ENCODE results near the gene VRK3. TPM values are rescaled to one million over a fixed set of nuclear protein-coding genes. Genes with fewer than 3 reads are reported as not detected.

Gene VRK3
- total RNA-seq, 1 donor from 2014 or later: 60.8 TPM

DNA sequence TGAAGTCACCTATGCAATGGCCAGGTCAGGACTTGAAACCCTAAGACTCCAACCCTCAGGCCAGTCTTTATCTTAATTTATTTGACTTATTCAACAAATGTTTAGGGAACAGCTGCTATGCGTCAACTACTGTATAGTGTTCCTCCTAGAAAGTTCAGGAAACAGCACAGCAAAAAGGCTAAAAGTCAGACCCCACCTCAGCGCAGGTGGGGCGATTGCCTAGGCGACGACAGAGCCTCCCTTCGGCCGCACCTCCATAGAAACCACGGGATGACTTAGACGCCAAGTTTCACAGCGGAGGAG, 502 bp downstream of the VRK3 start:
- DNase-seq (ENCODE audit: low spot score): no peak
- Mint-ChIP-seq H3K27me3 (ENCODE audit: low read depth) (no peaks in the 10 kb centered on the region), H3K9me3 (peaks cover 9% of the 10 kb centered on the region), H3K4me3 (ENCODE audit: low read depth) (peak overlapping the region; percentile 91), H3K36me3 (ENCODE audit: low read depth) (peaks cover 28% of the 10 kb centered on the region), H3K4me1 (ENCODE audit: low read depth) (peaks cover 32% of the 10 kb centered on the region), H3K27ac (peak overlapping the region; percentile 96)
- intact Hi-C loops (cut with micrococcal nuclease): loop anchor here (1.0 to 2.0 kb wide), 4 partner anchors 20 to 383 kb away; partner anchors contain the start of genes AKT1S1 and TBC1D17

DNA sequence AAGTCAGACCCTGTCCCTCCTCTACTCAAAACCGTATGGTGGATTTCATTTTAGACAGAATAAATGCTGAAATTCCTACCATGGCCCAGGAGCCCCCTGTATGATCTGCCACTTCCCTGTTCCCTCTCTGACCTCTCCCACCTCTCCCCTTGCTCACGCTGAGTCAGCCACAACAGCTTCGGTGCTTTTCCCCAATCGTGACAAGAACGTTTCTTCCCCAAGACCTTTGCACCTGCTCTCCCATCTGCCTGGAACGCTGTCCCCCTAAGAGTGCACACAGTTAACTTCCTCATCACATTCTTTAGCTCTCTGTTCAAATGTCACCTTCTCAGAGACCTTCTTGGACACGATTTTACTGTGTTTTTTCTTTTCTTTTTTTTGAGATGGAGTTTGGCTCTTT, 2.3 kb downstream of the VRK3 start:
- no peak overlapping the region for H3K4me3 Mint-ChIP-seq (ENCODE audit: low read depth)
- H3K9me3 Mint-ChIP-seq: peaks cover 9% of the 10 kb centered on the region
- H3K36me3 Mint-ChIP-seq (ENCODE audit: low read depth): peaks cover 33% of the 10 kb centered on the region
- H3K27ac Mint-ChIP-seq: no peak overlapping the region
- DNase-seq (ENCODE audit: low spot score): no peak
- intact Hi-C loops (cut with micrococcal nuclease): no loop called here
- no peaks in the 10 kb centered on the region for H3K27me3 Mint-ChIP-seq (ENCODE audit: low read depth)
- peaks cover 30% of the 10 kb centered on the region for H3K4me1 Mint-ChIP-seq (ENCODE audit: low read depth)

GRCh38 chr19:50020481-50020880, 4.7 kb downstream of the VRK3 start:
- no peak for DNase-seq (ENCODE audit: low spot score)
- H3K27me3 Mint-ChIP-seq (ENCODE audit: low read depth): no peaks in the 10 kb centered on the region
- intact Hi-C loops (cut with micrococcal nuclease): no loop called here
- H3K9me3 Mint-ChIP-seq: no peaks in the 10 kb centered on the region
- H3K4me1 Mint-ChIP-seq (ENCODE audit: low read depth): peaks cover 20% of the 10 kb centered on the region
- H3K36me3 Mint-ChIP-seq (ENCODE audit: low read depth): peaks cover 38% of the 10 kb centered on the region
- H3K4me3 Mint-ChIP-seq (ENCODE audit: low read depth): no peak overlapping the region
- peak overlapping the region; percentile 5 for H3K27ac Mint-ChIP-seq

DNA sequence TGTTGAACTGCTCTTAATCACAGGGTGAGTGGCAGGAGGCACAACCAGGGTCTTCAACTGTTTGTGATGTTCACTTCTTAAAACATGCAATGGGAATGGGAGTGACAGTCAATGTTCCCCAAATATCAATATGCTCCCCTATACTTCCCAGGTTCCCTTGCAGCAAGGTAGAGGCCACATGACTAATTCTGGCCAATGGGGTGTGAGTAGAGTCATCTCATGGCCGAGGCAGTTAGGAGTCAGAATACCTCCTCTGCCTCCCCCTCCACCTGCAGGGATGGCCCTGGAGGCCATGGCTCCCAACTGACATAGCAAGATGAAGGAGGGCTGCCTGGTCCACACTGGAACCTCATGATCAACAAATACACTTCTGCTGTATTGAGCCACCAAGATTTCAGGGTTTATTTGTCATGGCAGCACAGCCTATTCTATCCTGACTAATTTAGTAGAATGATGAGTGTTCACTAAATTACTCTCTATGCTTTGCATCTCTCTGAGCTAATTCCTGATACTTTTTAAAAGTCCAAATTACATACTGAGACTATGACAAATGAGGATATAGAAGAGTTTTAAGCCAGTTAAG, 8.9 kb downstream of the VRK3 start:
- intact Hi-C loops (cut with micrococcal nuclease): no loop called here
- no peaks in the 10 kb centered on the region for H3K27me3 Mint-ChIP-seq (ENCODE audit: low read depth)
- peaks cover 65% of the 10 kb centered on the region for H3K36me3 Mint-ChIP-seq (ENCODE audit: low read depth)
- H3K4me1 Mint-ChIP-seq (ENCODE audit: low read depth): peaks cover 7% of the 10 kb centered on the region
- no peak for DNase-seq (ENCODE audit: low spot score)
- H3K27ac Mint-ChIP-seq: no peak overlapping the region
- no peak overlapping the region for H3K4me3 Mint-ChIP-seq (ENCODE audit: low read depth)
- H3K9me3 Mint-ChIP-seq: no peaks in the 10 kb centered on the region

GRCh38 chr19:50008532-50008931, 16.6 kb downstream of the VRK3 start:
- Mint-ChIP-seq H3K27me3 (ENCODE audit: low read depth) (no peaks in the 10 kb centered on the region), H3K9me3 (no peaks in the 10 kb centered on the region), H3K4me1 (ENCODE audit: low read depth) (peaks cover 19% of the 10 kb centered on the region), H3K4me3 (ENCODE audit: low read depth) (no peak overlapping the region), H3K27ac (no peak overlapping the region), H3K36me3 (ENCODE audit: low read depth) (peaks cover 68% of the 10 kb centered on the region)
- no peak for DNase-seq (ENCODE audit: low spot score)
- intact Hi-C loops (cut with micrococcal nuclease): no loop called here

DNA sequence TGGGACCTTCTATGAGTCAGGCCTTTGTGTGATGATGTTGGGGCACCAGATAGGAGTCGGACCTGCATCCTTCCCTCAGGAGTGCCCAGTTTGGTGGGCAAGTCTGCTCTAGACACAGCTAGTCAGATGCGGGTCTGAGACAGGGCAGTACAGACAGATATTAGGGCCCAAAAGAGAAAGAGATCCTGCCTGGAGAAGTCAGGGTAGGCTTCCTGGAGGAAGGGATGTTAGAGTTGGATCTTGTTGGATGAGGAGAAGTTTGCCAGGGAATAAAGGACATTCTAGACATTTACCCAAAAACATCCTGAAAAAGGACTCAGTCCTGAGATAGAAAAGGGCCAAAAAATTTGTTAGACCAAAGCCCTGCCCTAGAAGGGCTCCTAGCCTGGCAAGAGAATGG, 17.2 kb downstream of the VRK3 start:
- DNase-seq (ENCODE audit: low spot score): no peak
- no peaks in the 10 kb centered on the region for H3K27me3 Mint-ChIP-seq (ENCODE audit: low read depth)
- peaks cover 23% of the 10 kb centered on the region for H3K4me1 Mint-ChIP-seq (ENCODE audit: low read depth)
- H3K27ac Mint-ChIP-seq: no peak overlapping the region
- H3K36me3 Mint-ChIP-seq (ENCODE audit: low read depth): peaks cover 69% of the 10 kb centered on the region
- intact Hi-C loops (cut with micrococcal nuclease): no loop called here
- no peaks in the 10 kb centered on the region for H3K9me3 Mint-ChIP-seq
- H3K4me3 Mint-ChIP-seq (ENCODE audit: low read depth): no peak overlapping the region

DNA sequence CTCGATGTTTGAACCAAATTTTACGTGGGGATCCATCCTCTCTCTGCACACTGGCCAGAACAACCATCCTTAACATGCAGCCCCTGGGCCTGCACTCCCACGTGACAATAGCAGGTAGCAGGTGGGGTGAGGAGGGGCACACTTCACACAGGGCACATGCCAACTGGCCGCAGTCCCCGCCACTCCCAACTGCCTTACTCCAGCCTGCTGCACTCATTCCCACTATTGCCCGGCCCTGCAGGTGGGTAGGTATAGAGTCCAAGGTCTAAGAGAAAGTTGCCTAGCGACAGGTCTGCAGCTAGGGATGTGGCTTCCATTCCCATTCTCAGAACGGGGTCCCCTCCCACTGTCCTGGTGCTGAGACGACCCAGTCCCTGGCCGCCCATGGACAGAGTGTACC, 18.0 kb downstream of the VRK3 start:
- no peaks in the 10 kb centered on the region for H3K27me3 Mint-ChIP-seq (ENCODE audit: low read depth)
- no peak for DNase-seq (ENCODE audit: low spot score)

GRCh38 chr19:50005428-50005827, 19.7 kb downstream of the VRK3 start:
- Mint-ChIP-seq H3K27ac (no peak overlapping the region), H3K4me3 (ENCODE audit: low read depth) (no peak overlapping the region)
- DNase-seq (ENCODE audit: low spot score): no peak

More for the DNA sequence above, 18.0 kb downstream of the VRK3 start:
- Mint-ChIP-seq H3K36me3 (ENCODE audit: low read depth) (peaks cover 72% of the 10 kb centered on the region), H3K4me1 (ENCODE audit: low read depth) (peaks cover 23% of the 10 kb centered on the region), H3K9me3 (no peaks in the 10 kb centered on the region), H3K27ac (no peak overlapping the region), H3K4me3 (ENCODE audit: low read depth) (no peak overlapping the region)
- intact Hi-C loops (cut with micrococcal nuclease): no loop called here

DNA sequence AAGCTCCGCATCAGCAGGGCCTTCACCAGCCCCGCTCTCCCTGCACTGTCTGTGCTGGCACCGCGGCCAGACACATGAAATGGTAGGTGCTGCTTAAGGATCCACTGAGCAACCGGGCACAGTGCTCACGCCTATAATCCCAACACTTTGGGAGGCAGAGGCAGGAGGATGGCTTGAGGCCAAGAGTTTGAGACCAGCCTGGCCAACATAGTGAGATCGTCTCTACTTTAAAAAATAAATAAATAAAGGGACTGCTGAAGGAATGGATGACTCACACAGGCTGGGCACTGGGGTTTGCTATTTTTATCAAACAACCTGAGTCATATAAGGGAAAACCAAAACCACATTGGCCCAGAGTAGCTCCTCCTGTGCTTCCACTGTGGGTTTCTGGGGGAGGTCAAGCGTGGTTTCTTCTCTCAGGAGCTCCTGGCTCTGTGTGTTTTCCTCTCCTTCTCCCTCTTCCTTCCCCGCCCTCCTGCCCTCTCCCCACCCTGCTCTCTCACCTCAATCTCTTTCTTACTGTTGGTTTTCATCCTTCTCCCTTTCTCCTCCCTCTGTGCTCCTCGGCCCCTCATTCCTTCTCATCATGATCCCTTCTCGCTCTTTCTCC, 21.3 kb downstream of the VRK3 start:
- peak overlapping the region; percentile 39 for H3K27ac Mint-ChIP-seq
- peaks cover 84% of the 10 kb centered on the region for H3K36me3 Mint-ChIP-seq (ENCODE audit: low read depth)
- peaks cover 31% of the 10 kb centered on the region for H3K4me1 Mint-ChIP-seq (ENCODE audit: low read depth)
- peak overlapping the region; percentile 51 for H3K4me3 Mint-ChIP-seq (ENCODE audit: low read depth)
- H3K9me3 Mint-ChIP-seq: no peaks in the 10 kb centered on the region
- no peaks in the 10 kb centered on the region for H3K27me3 Mint-ChIP-seq (ENCODE audit: low read depth)
- intact Hi-C loops (cut with micrococcal nuclease): loop anchor here (2.0 kb wide), 1 partner anchor 21 kb away; the partner anchor contains the start of gene VRK3
- peak; percentile 14 for DNase-seq (ENCODE audit: low spot score)

More at GRCh38 chr19:50005428-50005827, 19.7 kb downstream of the VRK3 start:
- H3K9me3 Mint-ChIP-seq: no peaks in the 10 kb centered on the region
- peaks cover 26% of the 10 kb centered on the region for H3K4me1 Mint-ChIP-seq (ENCODE audit: low read depth)
- intact Hi-C loops (cut with micrococcal nuclease): loop anchor here (2.0 kb wide), 1 partner anchor 19 kb away; the partner anchor contains the start of gene VRK3
- H3K36me3 Mint-ChIP-seq (ENCODE audit: low read depth): peaks cover 75% of the 10 kb centered on the region
- H3K27me3 Mint-ChIP-seq (ENCODE audit: low read depth): no peaks in the 10 kb centered on the region

- Mint-ChIP-seq H3K9me3 (no peaks in the 10 kb centered on the region), H3K36me3 (ENCODE audit: low read depth) (peaks cover 78% of the 10 kb centered on the region), H3K4me3 (ENCODE audit: low read depth) (no peak overlapping the region), H3K27ac (no peak overlapping the region), H3K4me1 (ENCODE audit: low read depth) (peaks cover 31% of the 10 kb centered on the region), H3K27me3 (ENCODE audit: low read depth) (no peaks in the 10 kb centered on the region)
- no peak for DNase-seq (ENCODE audit: low spot score)
- intact Hi-C loops (cut with micrococcal nuclease): no loop called here
Observed at GRCh38 chr19:50003254-50003788, 21.9 kb downstream of the VRK3 start.

GRCh38 chr19:50002386-50002960, 22.7 kb downstream of the VRK3 start:
- Mint-ChIP-seq H3K27ac (peak overlapping the region; percentile 38), H3K36me3 (ENCODE audit: low read depth) (peaks cover 77% of the 10 kb centered on the region)

DNA sequence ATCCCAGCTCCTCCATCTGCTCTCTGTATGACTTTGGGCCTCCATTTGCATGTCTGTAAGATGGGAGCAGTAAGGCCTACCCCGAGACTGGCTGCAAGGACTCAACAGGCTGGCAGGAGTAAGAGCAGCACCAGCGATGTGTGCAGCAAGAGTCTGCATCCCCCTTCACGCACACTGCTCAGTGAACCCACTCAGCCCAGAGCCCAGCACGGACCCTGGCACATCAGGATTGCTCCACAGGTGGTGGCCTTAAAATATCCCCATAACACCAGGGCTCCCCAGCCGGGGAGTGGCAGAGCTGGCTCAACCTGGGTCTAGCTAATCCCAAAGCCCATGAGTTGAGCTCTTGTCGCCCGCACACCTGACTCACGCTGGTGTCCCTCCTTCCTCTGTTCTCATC, 23.4 kb downstream of the VRK3 start:
- Mint-ChIP-seq H3K4me3 (ENCODE audit: low read depth) (no peak overlapping the region), H3K9me3 (no peaks in the 10 kb centered on the region), H3K4me1 (ENCODE audit: low read depth) (peaks cover 31% of the 10 kb centered on the region), H3K36me3 (ENCODE audit: low read depth) (peaks cover 72% of the 10 kb centered on the region), H3K27ac (no peak overlapping the region), H3K27me3 (ENCODE audit: low read depth) (no peaks in the 10 kb centered on the region)
- no peak for DNase-seq (ENCODE audit: low spot score)
- intact Hi-C loops (cut with micrococcal nuclease): no loop called here

More at GRCh38 chr19:50002386-50002960, 22.7 kb downstream of the VRK3 start:
- Mint-ChIP-seq H3K4me3 (ENCODE audit: low read depth) (no peak overlapping the region), H3K27me3 (ENCODE audit: low read depth) (no peaks in the 10 kb centered on the region), H3K9me3 (no peaks in the 10 kb centered on the region), H3K4me1 (ENCODE audit: low read depth) (peaks cover 31% of the 10 kb centered on the region)
- intact Hi-C loops (cut with micrococcal nuclease): no loop called here
- no peak for DNase-seq (ENCODE audit: low spot score)

All from activated T-helper 2 cell treated with anti-CD3 and anti-CD28 coated beads, Interferon-gamma antibody, Interleukin-2, Interleukin-4, amounts not matched to agents 10 μg/mL and 5 μg/mL and 100 μg/mL, durations not matched to agents 14 hours and 24 hours and 36 hours (primary cell).